RWPE2 (cell line): ENCODE data around the gene MRPL2.
A peak's percentile ranks its signal among the peaks of the same experiment; 100 is the strongest.

Experiments
- ATAC-seq: fragments of 200-7000 bp; cut with Tn5 transposase; 3 replicates; pipeline ENCODE4 v1.9.1; 2021; ENCODE audit warnings: low read depth
- DNase-seq: peaks from one replicate; pipeline ENCODE4 v3.0.0-alpha.2; 2020; ENCODE audit warnings: low spot score
- H3K27ac ChIP-seq: fragments of 450-650 bp; 2 replicates; pipeline ENCODE4 v1.5.1; 2017; ENCODE audit warnings: mild to moderate bottlenecking; ENCODE audit not compliant: poor library complexity, severe bottlenecking
- H3K27me3 ChIP-seq: fragments of 250-450 bp; sonication (Bioruptor Pico); 2 replicates; pipeline ENCODE4 v1.5.1; 2021; ENCODE audit warnings: mild to moderate bottlenecking, moderate library complexity; ENCODE audit not compliant: insufficient read depth, poor library complexity, severe bottlenecking
- H3K36me3 ChIP-seq: fragments of 250-450 bp; sonication (Bioruptor Pico); 2 replicates; pipeline ENCODE4 v1.5.1; 2020; ENCODE audit warnings: low read depth, mild to moderate bottlenecking, moderate library complexity
- H3K4me1 ChIP-seq: fragments of 250-450 bp; sonication (Bioruptor Pico); 2 replicates; pipeline ENCODE4 v1.5.1; 2021; ENCODE audit warnings: mild to moderate bottlenecking, moderate library complexity; ENCODE audit not compliant: insufficient read depth, poor library complexity, severe bottlenecking
- H3K4me3 ChIP-seq: fragments of 250-450 bp; sonication (Bioruptor Pico); 2 replicates; pipeline ENCODE4 v1.5.1; 2021; ENCODE audit warnings: mild to moderate bottlenecking, moderate library complexity; ENCODE audit not compliant: severe bottlenecking
- H3K9me3 ChIP-seq: fragments of 250-450 bp; sonication (Bioruptor Pico); 2 replicates; pipeline ENCODE4 v1.5.1; 2021; ENCODE audit warnings: mild to moderate bottlenecking, moderate library complexity; ENCODE audit not compliant: severe bottlenecking
- TF ChIP-seq, protein P1 (sequence below): fragments of 450-650 bp; IDR thresholded peaks from one replicate; pipeline ENCODE4 v1.5.1; 2017; ENCODE audit warnings: mild to moderate bottlenecking, moderate library complexity; ENCODE audit not compliant: poor library complexity, severe bottlenecking

The MRPL2 gene

DNA sequence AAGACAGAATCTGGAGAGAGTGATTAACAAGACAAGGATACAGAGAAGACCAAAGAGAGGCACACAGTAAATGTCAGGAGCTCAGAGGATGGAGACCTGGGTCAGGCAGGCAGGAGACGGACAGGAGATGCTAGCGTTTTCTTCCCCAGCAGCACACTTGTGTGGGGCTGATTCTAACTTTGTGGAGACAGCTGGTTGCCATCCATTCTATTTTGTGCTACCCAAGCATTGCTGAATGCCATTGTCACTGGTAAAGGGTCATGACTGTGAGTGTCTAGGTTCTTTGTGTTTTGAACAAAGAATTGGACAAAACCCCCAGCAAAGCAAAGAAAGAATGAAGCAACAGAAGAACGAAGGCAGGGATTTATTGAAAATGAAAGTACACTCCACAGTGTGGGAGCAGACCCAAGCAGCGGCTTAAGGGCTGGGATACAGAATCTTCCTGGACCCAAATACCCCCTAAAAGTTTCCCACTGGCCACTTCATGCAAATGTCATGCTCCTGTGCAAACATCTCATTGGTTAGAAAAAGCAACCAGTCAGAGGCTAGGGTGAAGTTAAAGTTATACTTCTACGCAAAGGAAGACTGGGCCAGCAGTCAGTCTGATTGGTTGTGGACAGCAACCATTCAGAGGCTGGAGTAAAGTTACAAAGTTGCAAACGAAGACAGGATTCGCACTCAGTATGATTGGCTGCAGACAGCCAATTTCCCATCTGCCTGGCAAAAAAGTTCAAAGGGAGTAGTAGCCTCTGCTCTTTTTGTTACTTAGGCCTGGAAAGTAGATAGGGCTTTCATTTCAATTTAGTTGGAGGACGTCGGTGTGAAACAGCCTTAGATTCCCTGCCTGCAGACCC is 34.4 kb upstream of the MRPL2 start:
- ATAC-seq = peak; percentile 63
- peak overlapping the region; percentile 12 for H3K4me3 ChIP-seq
- H3K9me3 ChIP-seq = no peaks in the 10 kb centered on the region
- peak overlapping the region; percentile 92 for H3K27ac ChIP-seq
- no peaks in the 10 kb centered on the region for H3K36me3 ChIP-seq
- TF ChIP-seq, protein P1, sequence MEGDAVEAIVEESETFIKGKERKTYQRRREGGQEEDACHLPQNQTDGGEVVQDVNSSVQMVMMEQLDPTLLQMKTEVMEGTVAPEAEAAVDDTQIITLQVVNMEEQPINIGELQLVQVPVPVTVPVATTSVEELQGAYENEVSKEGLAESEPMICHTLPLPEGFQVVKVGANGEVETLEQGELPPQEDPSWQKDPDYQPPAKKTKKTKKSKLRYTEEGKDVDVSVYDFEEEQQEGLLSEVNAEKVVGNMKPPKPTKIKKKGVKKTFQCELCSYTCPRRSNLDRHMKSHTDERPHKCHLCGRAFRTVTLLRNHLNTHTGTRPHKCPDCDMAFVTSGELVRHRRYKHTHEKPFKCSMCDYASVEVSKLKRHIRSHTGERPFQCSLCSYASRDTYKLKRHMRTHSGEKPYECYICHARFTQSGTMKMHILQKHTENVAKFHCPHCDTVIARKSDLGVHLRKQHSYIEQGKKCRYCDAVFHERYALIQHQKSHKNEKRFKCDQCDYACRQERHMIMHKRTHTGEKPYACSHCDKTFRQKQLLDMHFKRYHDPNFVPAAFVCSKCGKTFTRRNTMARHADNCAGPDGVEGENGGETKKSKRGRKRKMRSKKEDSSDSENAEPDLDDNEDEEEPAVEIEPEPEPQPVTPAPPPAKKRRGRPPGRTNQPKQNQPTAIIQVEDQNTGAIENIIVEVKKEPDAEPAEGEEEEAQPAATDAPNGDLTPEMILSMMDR = no peak
- no peaks in the 10 kb centered on the region for H3K27me3 ChIP-seq
- DNase-seq = no peak
- H3K4me1 ChIP-seq = peaks cover 59% of the 10 kb centered on the region

DNA sequence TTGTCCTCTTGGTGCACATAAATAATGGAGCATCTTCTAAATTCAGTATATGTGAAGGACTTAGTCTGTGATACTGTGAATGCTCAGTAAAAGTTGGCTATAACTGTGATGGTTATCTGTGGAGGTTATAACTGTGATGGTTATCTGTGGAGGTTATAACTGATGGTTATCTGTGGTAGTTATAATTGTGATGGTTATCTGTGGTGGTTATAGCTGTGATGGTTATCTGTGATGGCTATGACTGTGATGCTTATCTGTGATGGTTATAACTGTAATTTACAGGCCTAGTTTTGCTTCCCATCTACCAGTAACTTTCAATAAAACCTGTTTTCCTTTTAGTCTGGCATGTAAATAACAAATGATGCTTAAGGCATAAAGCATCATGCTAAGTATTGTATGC is 33.4 kb upstream of the MRPL2 start:
- no peak for ATAC-seq
- peaks cover 61% of the 10 kb centered on the region for H3K4me1 ChIP-seq
- no peaks in the 10 kb centered on the region for H3K9me3 ChIP-seq
- H3K36me3 ChIP-seq = no peaks in the 10 kb centered on the region
- TF ChIP-seq, protein P1 = no peak
- peak overlapping the region; percentile 92 for H3K27ac ChIP-seq
- H3K4me3 ChIP-seq = no peak overlapping the region
- no peak for DNase-seq
- H3K27me3 ChIP-seq = no peaks in the 10 kb centered on the region

DNA sequence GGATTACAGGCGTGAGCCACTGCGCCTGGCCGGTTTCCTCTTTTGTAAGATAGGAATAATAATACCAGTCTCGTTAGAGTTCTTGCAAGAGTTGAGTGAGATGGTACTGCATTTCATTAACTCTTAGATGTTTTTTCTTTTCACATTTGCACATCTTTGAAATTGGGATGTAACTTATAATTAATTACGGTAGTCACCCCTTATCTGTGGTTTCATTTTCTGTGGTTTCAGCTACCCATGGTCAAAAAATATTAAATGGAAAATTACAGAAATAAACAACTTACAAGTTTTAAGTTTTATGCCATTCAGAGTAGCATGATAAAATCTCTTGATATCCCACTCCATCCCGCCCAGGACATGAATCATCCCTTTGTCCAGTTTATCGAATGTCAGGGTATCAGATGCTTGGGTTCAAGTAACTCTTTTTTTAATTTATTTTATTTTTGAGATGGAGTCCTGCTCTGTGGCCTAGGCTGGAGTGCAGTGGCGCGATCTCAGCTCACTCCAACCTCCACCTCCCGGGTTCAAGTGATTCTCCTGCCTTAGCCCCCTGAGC is 32.3 kb upstream of the MRPL2 start:
- Histone ChIP-seq H3K36me3 (no peaks in the 10 kb centered on the region), H3K4me1 (peaks cover 52% of the 10 kb centered on the region), H3K4me3 (no peak overlapping the region), H3K9me3 (no peaks in the 10 kb centered on the region), H3K27me3 (no peaks in the 10 kb centered on the region), H3K27ac (peak overlapping the region; percentile 62)
- ATAC-seq (no peak), DNase-seq (no peak)
- TF ChIP-seq, protein P1 = no peak

DNA sequence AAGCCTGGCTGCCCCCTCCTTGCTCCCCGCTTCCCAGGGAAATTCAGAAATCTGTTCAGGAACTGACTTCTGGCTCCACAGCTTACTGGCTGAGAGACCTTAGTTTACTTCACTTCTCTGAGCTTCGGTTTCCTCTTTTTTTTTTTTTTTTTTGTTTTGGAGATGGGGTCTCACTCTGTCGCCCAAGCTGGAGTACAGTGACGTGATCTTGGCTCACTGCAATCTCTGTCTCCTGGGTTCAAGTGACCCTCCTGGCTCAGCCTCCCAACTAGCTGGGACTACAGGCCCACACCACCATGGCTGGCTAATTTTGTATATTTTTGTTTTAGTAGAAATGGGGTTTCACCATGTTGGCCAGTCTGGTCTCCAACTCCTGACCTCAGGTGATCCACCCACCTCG is 31.8 kb upstream of the MRPL2 start:
- no peak for ATAC-seq

More for the DNA sequence above, 31.8 kb upstream of the MRPL2 start:
- H3K27me3 ChIP-seq = no peaks in the 10 kb centered on the region
- peaks cover 47% of the 10 kb centered on the region for H3K4me1 ChIP-seq
- TF ChIP-seq, protein P1 = no peak
- no peak overlapping the region for H3K4me3 ChIP-seq
- H3K9me3 ChIP-seq = no peaks in the 10 kb centered on the region
- DNase-seq = no peak
- H3K36me3 ChIP-seq = no peaks in the 10 kb centered on the region
- H3K27ac ChIP-seq = peak overlapping the region; percentile 62
